ENCODE data around the gene FLT4.
"Not testable (repeated sequence)": the region's sequence is repeated elsewhere in the genome, so short reads cannot be mapped to it uniquely, and the experiment has no call there.

The FLT4 gene

GRCh38 chr5:180649297-180650039 is at the start of gene FLT4:
Gene FLT4, minus strand, starts transcription at chr5:180649600. Its CDS starts 55 bp downstream, at chr5:180649545.
- WGBS (ENCODE audit: insufficient coverage, insufficient read length) = no CpG with 5 or more reads among the region's 89 CpGs
- Histone ChIP-seq H3K27ac (ENCODE audit: low read length) (no peak within 1 kb of the TSS), H3K4me3 (ENCODE audit: low read length) (peak within 1 kb of the TSS; percentile 85; the same call in 1 of the 2 replicates)

GRCh38 chr5:180699042-180699441 is 49.6 kb upstream of the FLT4 start:
- Histone ChIP-seq H3K27ac (ENCODE audit: low read length) (no peak overlapping the region), H3K36me3 (ENCODE audit: control insufficient read depth, insufficient read depth, low read length) (no peaks in the 10 kb centered on the region), H3K4me1 (ENCODE audit: control insufficient read depth, insufficient read depth, low read length) (no peaks in the 10 kb centered on the region), H3K27me3 (ENCODE audit: control insufficient read depth, insufficient read depth, low read length) (no peaks in the 10 kb centered on the region), H3K4me3 (ENCODE audit: low read length) (no peak overlapping the region), H3K9me3 (ENCODE audit: control insufficient read depth, insufficient read depth, low read length) (no peaks in the 10 kb centered on the region)
- no CpG with 5 or more reads among the region's 1 CpG for WGBS (ENCODE audit: insufficient coverage, insufficient read length)
- DNase-seq (ENCODE audit: low read depth, low spot score) = no peak

More at GRCh38 chr5:180649297-180650039, at the start of gene FLT4:
- H3K4me1 ChIP-seq (ENCODE audit: control insufficient read depth, insufficient read depth, low read length) = no peaks in the 10 kb centered on the region
- H3K9me3 ChIP-seq (ENCODE audit: control insufficient read depth, insufficient read depth, low read length) = no peaks in the 10 kb centered on the region
- H3K36me3 ChIP-seq (ENCODE audit: control insufficient read depth, insufficient read depth, low read length) = no peaks in the 10 kb centered on the region
- DNase-seq (ENCODE audit: low read depth, low spot score) = no peak
- peaks cover 11% of the 10 kb centered on the region; the same call in 1 of the 2 replicates for H3K27me3 ChIP-seq (ENCODE audit: control insufficient read depth, insufficient read depth, low read length)

DNA sequence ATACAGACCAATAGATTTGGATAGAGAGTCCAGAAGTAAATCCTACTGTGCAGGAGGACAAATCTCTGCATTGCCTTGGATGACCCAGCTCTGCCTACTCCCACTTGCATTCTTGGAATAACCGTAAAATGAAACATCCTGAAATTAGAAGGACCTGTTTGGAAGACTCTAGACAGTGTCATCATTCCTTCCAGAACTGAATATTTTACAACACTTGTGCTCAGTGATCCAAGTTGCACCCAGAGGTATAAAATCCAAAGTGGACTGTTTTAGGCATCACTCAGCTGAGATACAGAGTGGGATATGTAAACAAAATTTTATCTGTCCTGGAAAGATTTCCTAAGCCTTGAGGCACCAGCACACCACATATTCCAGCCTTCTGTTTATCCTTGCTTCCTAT is 46.7 kb upstream of the FLT4 start:
- no peak for DNase-seq (ENCODE audit: low read depth, low spot score)
- Histone ChIP-seq H3K4me3 (ENCODE audit: low read length) (no peak overlapping the region), H3K9me3 (ENCODE audit: control insufficient read depth, insufficient read depth, low read length) (no peaks in the 10 kb centered on the region), H3K4me1 (ENCODE audit: control insufficient read depth, insufficient read depth, low read length) (no peaks in the 10 kb centered on the region), H3K27me3 (ENCODE audit: control insufficient read depth, insufficient read depth, low read length) (no peaks in the 10 kb centered on the region), H3K36me3 (ENCODE audit: control insufficient read depth, insufficient read depth, low read length) (no peaks in the 10 kb centered on the region), H3K27ac (ENCODE audit: low read length) (no peak overlapping the region)
- no CpG with 5 or more reads among the region's 1 CpG for WGBS (ENCODE audit: insufficient coverage, insufficient read length)

GRCh38 chr5:180692429-180692828 is 43.0 kb upstream of the FLT4 start:
- Histone ChIP-seq H3K27ac (ENCODE audit: low read length) (no peak overlapping the region), H3K4me1 (ENCODE audit: control insufficient read depth, insufficient read depth, low read length) (no peaks in the 10 kb centered on the region), H3K27me3 (ENCODE audit: control insufficient read depth, insufficient read depth, low read length) (no peaks in the 10 kb centered on the region), H3K36me3 (ENCODE audit: control insufficient read depth, insufficient read depth, low read length) (no peaks in the 10 kb centered on the region), H3K9me3 (ENCODE audit: control insufficient read depth, insufficient read depth, low read length) (no peaks in the 10 kb centered on the region), H3K4me3 (ENCODE audit: low read length) (no peak overlapping the region)
- no CpG with 5 or more reads among the region's 3 CpGs for WGBS (ENCODE audit: insufficient coverage, insufficient read length)
- DNase-seq (ENCODE audit: low read depth, low spot score) = no peak

DNA sequence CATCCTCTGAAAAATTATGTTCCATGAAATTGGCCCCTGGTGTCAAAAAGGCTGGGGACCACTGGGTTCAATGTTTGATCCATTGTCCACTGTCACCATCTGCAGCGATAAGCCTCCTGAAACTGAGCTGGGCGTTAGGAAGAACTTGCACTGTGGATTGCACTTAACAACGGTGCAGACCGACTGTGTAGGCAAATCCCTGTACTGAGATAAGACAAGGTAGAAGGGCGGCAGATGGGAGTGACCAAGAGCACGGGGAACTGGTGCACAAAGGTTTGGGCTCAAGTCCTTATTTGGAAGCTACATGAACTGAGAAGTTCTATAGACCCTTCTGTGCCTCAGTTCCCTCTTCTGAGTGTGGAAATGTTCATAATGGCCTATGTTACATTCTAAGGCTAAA is 41.6 kb upstream of the FLT4 start:
- Histone ChIP-seq H3K4me1 (ENCODE audit: control insufficient read depth, insufficient read depth, low read length) (no peaks in the 10 kb centered on the region), H3K9me3 (ENCODE audit: control insufficient read depth, insufficient read depth, low read length) (no peaks in the 10 kb centered on the region), H3K4me3 (ENCODE audit: low read length) (no peak overlapping the region), H3K27me3 (ENCODE audit: control insufficient read depth, insufficient read depth, low read length) (no peaks in the 10 kb centered on the region), H3K36me3 (ENCODE audit: control insufficient read depth, insufficient read depth, low read length) (no peaks in the 10 kb centered on the region), H3K27ac (ENCODE audit: low read length) (no peak overlapping the region)
- DNase-seq (ENCODE audit: low read depth, low spot score) = no peak
- no CpG with 5 or more reads among the region's 6 CpGs for WGBS (ENCODE audit: insufficient coverage, insufficient read length)

GRCh38 chr5:180690562-180690961 is 41.2 kb upstream of the FLT4 start:
- no peak for DNase-seq (ENCODE audit: low read depth, low spot score)
- Histone ChIP-seq H3K27me3 (ENCODE audit: control insufficient read depth, insufficient read depth, low read length) (no peaks in the 10 kb centered on the region), H3K4me3 (ENCODE audit: low read length) (no peak overlapping the region), H3K9me3 (ENCODE audit: control insufficient read depth, insufficient read depth, low read length) (no peaks in the 10 kb centered on the region), H3K4me1 (ENCODE audit: control insufficient read depth, insufficient read depth, low read length) (no peaks in the 10 kb centered on the region), H3K36me3 (ENCODE audit: control insufficient read depth, insufficient read depth, low read length) (no peaks in the 10 kb centered on the region), H3K27ac (ENCODE audit: low read length) (no peak overlapping the region)
- no CpG with 5 or more reads among the region's 6 CpGs for WGBS (ENCODE audit: insufficient coverage, insufficient read length)

GRCh38 chr5:180689775-180690174 is 40.4 kb upstream of the FLT4 start:
- no CpG with 5 or more reads among the region's 7 CpGs for WGBS (ENCODE audit: insufficient coverage, insufficient read length)

DNA sequence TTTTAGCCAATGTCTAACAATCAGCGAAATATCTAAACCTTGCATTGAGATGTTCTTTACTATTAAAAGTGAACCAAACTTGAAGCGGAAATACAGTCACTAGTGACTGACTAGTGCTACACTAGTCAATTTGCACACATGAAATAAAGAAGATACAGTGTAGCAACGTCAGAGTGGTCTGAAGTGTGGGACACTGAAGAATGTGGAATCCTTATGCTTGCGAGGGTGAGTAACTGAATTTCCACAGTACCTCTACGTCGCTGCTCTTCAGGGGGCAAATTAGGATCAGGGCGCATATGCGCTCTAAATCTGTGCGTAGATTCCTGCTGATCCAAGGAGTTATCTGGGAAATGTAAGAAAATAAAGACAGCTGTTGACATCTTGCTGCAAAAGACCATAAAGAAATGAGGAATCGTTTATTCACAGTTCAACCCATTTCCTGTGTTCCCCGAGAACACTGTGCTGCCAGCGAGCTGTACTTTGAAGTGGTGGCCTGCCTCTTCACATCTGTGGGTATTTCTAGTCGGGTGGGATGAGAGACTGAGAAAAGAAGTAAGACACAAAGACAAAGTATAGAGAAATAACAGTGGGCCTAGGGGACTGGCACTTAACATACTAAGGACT is 39.8 kb upstream of the FLT4 start:
- no peak for DNase-seq (ENCODE audit: low read depth, low spot score)
- no peak overlapping the region for H3K27ac ChIP-seq (ENCODE audit: low read length)
- no peak overlapping the region for H3K4me3 ChIP-seq (ENCODE audit: low read length)
- H3K36me3 ChIP-seq (ENCODE audit: control insufficient read depth, insufficient read depth, low read length) = no peaks in the 10 kb centered on the region
- no peaks in the 10 kb centered on the region for H3K4me1 ChIP-seq (ENCODE audit: control insufficient read depth, insufficient read depth, low read length)
- WGBS (ENCODE audit: insufficient coverage, insufficient read length) = no CpG with 5 or more reads among the region's 13 CpGs
- H3K9me3 ChIP-seq (ENCODE audit: control insufficient read depth, insufficient read depth, low read length) = no peaks in the 10 kb centered on the region
- H3K27me3 ChIP-seq (ENCODE audit: control insufficient read depth, insufficient read depth, low read length) = no peaks in the 10 kb centered on the region

More at GRCh38 chr5:180689775-180690174, 40.4 kb upstream of the FLT4 start:
- Histone ChIP-seq H3K27ac (ENCODE audit: low read length) (no peak overlapping the region), H3K4me3 (ENCODE audit: low read length) (no peak overlapping the region), H3K27me3 (ENCODE audit: control insufficient read depth, insufficient read depth, low read length) (no peaks in the 10 kb centered on the region), H3K36me3 (ENCODE audit: control insufficient read depth, insufficient read depth, low read length) (no peaks in the 10 kb centered on the region), H3K4me1 (ENCODE audit: control insufficient read depth, insufficient read depth, low read length) (no peaks in the 10 kb centered on the region), H3K9me3 (ENCODE audit: control insufficient read depth, insufficient read depth, low read length) (no peaks in the 10 kb centered on the region)
- DNase-seq (ENCODE audit: low read depth, low spot score) = no peak

DNA sequence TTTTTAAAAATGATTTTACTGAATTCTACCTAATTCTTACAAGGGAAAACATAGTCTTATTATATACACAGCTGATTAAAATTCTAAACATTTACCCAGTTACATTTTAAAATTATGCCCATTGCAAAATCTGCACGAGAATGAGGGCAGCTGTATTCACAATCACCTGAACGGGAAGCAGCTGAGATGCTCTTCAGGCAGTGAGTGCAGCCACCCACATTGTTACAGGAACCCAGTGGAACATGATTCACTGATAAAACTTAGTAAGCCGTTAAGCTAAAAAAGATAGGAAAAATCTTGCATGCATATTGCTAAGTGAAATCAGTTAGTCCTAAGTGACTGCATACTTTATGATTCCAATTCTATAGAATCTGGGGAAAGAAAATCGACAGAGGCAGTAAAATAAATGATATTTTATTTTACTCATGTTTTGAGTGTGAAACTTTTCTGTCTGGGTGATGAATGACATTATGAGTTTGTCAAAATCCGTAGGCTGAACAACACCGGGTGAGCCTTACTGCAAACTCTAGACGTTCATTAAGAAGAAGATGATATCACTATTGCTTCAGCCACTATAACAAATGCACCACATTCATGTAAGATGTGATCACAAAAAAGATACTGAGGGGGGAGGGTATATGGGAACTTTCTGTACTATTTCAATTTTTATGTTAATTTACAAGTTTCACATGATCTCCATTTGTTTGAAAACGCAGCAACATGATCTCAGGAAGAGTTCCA is 39.1 kb upstream of the FLT4 start:
- Histone ChIP-seq H3K36me3 (ENCODE audit: control insufficient read depth, insufficient read depth, low read length) (no peaks in the 10 kb centered on the region), H3K4me1 (ENCODE audit: control insufficient read depth, insufficient read depth, low read length) (no peaks in the 10 kb centered on the region), H3K4me3 (ENCODE audit: low read length) (no peak overlapping the region), H3K9me3 (ENCODE audit: control insufficient read depth, insufficient read depth, low read length) (no peaks in the 10 kb centered on the region), H3K27me3 (ENCODE audit: control insufficient read depth, insufficient read depth, low read length) (no peaks in the 10 kb centered on the region), H3K27ac (ENCODE audit: low read length) (no peak overlapping the region)
- no CpG with 5 or more reads among the region's 8 CpGs for WGBS (ENCODE audit: insufficient coverage, insufficient read length)
- no peak for DNase-seq (ENCODE audit: low read depth, low spot score)

DNA sequence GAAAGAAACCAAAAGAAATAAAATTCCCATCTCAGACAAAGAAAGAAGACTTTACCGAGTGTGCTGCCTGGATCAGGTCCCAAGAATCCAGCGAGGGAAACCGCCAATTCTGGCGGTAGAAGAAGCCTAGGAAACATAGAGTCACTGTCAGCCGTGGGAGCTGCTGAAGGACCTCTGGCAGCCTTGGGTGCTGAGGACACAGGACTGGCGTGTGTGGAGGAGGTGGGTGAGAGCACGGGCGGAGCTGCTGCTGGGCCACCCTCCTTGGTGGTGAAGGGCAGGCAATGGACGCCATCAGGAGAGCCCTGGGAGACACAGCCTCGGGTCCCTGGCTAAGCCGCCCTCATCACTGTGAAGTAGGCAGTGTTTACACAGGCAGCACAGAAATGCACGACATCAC is 37.4 kb upstream of the FLT4 start:
- H3K9me3 ChIP-seq (ENCODE audit: control insufficient read depth, insufficient read depth, low read length); H3K36me3 ChIP-seq (ENCODE audit: control insufficient read depth, insufficient read depth, low read length); H3K4me1 ChIP-seq (ENCODE audit: control insufficient read depth, insufficient read depth, low read length); H3K4me3 ChIP-seq (ENCODE audit: low read length); DNase-seq (ENCODE audit: low read depth, low spot score); H3K27me3 ChIP-seq (ENCODE audit: control insufficient read depth, insufficient read depth, low read length); H3K27ac ChIP-seq (ENCODE audit: low read length): not testable (repeated sequence)
- WGBS (ENCODE audit: insufficient coverage, insufficient read length) = no CpG with 5 or more reads among the region's 12 CpGs

Data from iPS DF 6.9 (cell line).